H9 (cell line): ENCODE data around the gene FYCO1. TPM values are rescaled to one million over a fixed set of nuclear protein-coding genes. Genes with fewer than 3 reads are reported as not detected.

Experiments used
- DNase-seq: peaks from one replicate; pipeline ENCODE4 v3.0.0-alpha.2; 2017
- H2AFZ ChIP-seq: one replicate; pipeline ENCODE4 v1.6.1; 2013; ENCODE audit warnings: mild to moderate bottlenecking, low read length, control low read depth, moderate library complexity
- H2AK5ac ChIP-seq: 2 replicates; pipeline ENCODE4 v1.6.1; 2013; ENCODE audit warnings: low read length, control low read depth, mixed read lengths; ENCODE audit not compliant: insufficient read length
- H2BK120ac ChIP-seq: one replicate; pipeline ENCODE4 v1.6.1; 2013; ENCODE audit warnings: low read depth, mild to moderate bottlenecking, low read length, control low read depth, inconsistent platforms; ENCODE audit not compliant: poor library complexity, severe bottlenecking
- H2BK12ac ChIP-seq: 2 replicates; pipeline ENCODE4 v1.6.1; 2013; ENCODE audit warnings: low read length, control low read depth, mixed read lengths, low read depth; ENCODE audit not compliant: insufficient read length
- H2BK15ac ChIP-seq: 2 replicates; pipeline ENCODE4 v1.6.1; 2013; ENCODE audit warnings: low read depth, low read length, control low read depth
- H2BK20ac ChIP-seq: one replicate; pipeline ENCODE4 v1.6.1; 2013; ENCODE audit warnings: low read depth, mild to moderate bottlenecking, low read length, control low read depth, inconsistent platforms; ENCODE audit not compliant: poor library complexity, severe bottlenecking
- H2BK5ac ChIP-seq: 2 replicates; pipeline ENCODE4 v1.6.1; 2013; ENCODE audit warnings: low read length, control low read depth, mixed read lengths; ENCODE audit not compliant: insufficient read length
- H3K14ac ChIP-seq: 2 replicates; pipeline ENCODE4 v1.6.1; 2013; ENCODE audit warnings: low read length, control low read depth; ENCODE audit not compliant: insufficient read depth
- H3K18ac ChIP-seq: 2 replicates; pipeline ENCODE4 v1.6.1; 2013; ENCODE audit warnings: low read depth, mild to moderate bottlenecking, mixed read lengths, low read length, control low read depth; ENCODE audit not compliant: insufficient read length
- H3K23ac ChIP-seq: 2 replicates; pipeline ENCODE4 v1.6.1; 2013; ENCODE audit warnings: low read length, control low read depth, mixed read lengths, low read depth; ENCODE audit not compliant: insufficient read length
- H3K23me2 ChIP-seq: 2 replicates; pipeline ENCODE4 v1.6.1; 2013; ENCODE audit warnings: low read depth, mild to moderate bottlenecking, mixed read lengths, low read length, control low read depth; ENCODE audit not compliant: insufficient read length, poor library complexity, severe bottlenecking
- H3K27ac ChIP-seq: 2 replicates; pipeline ENCODE4 v1.5.1; 2013; ENCODE audit warnings: low read length, control low read depth, mixed read lengths, low read depth; ENCODE audit not compliant: insufficient read length
- H3K27me3 ChIP-seq: 2 replicates; pipeline ENCODE4 v1.6.1; 2013; ENCODE audit warnings: low read length, control low read depth, inconsistent platforms; ENCODE audit not compliant: insufficient read depth
- H3K4ac ChIP-seq: 2 replicates; pipeline ENCODE4 v1.6.1; 2013; ENCODE audit warnings: low read depth, mild to moderate bottlenecking, control low read depth, inconsistent platforms, low read length, moderate library complexity
- H3K4me1 ChIP-seq: 2 replicates; pipeline ENCODE4 v1.6.1; 2013; ENCODE audit warnings: low read length, control low read depth, inconsistent platforms; ENCODE audit not compliant: insufficient read depth
- H3K4me2 ChIP-seq: 2 replicates; pipeline ENCODE4 v1.6.1; 2013; ENCODE audit warnings: low read length, control low read depth, mixed read lengths; ENCODE audit not compliant: insufficient read length, insufficient read depth
- H3K56ac ChIP-seq: 2 replicates; pipeline ENCODE4 v1.6.1; 2013; ENCODE audit warnings: low read depth, mild to moderate bottlenecking, mixed read lengths, low read length, control low read depth; ENCODE audit not compliant: insufficient read length
- H3K79me1 ChIP-seq: 2 replicates; pipeline ENCODE4 v1.6.1; 2013; ENCODE audit warnings: low read depth, mild to moderate bottlenecking, moderate library complexity, low read length, control low read depth, inconsistent platforms; ENCODE audit not compliant: insufficient read depth, poor library complexity, severe bottlenecking
- H3K79me2 ChIP-seq: 2 replicates; pipeline ENCODE4 v1.6.1; 2013; ENCODE audit warnings: low read length, control low read depth, inconsistent platforms; ENCODE audit not compliant: insufficient read depth
- H3K9ac ChIP-seq: 2 replicates; pipeline ENCODE4 v1.6.1; 2013; ENCODE audit warnings: low read length, control low read depth, mixed read lengths; ENCODE audit not compliant: insufficient read length; ENCODE audit errors: extremely low read depth
- H3K9me3 ChIP-seq: one replicate; pipeline ENCODE4 v1.6.1; 2013; ENCODE audit warnings: low read depth, low read length, inconsistent platforms; ENCODE audit not compliant: control insufficient read depth
- H3T11ph ChIP-seq: one replicate; pipeline ENCODE4 v1.6.1; 2013; ENCODE audit warnings: mild to moderate bottlenecking, low read length, control low read depth, inconsistent platforms
- H4K20me1 ChIP-seq: one replicate; pipeline ENCODE4 v1.6.1; 2013; ENCODE audit not compliant: control insufficient read depth, insufficient read length, insufficient read depth
- H4K5ac ChIP-seq: 2 replicates; pipeline ENCODE4 v1.6.1; 2013; ENCODE audit warnings: low read depth, mild to moderate bottlenecking, mixed read lengths, low read length, control low read depth; ENCODE audit not compliant: insufficient read length
- H4K8ac ChIP-seq: replicated peaks from 2 replicates; pipeline ENCODE4 v1.6.1; 2013; ENCODE audit warnings: low read length, control low read depth, mixed read lengths, low read depth; ENCODE audit not compliant: insufficient read length
- H4K91ac ChIP-seq: 2 replicates; pipeline ENCODE4 v1.6.1; 2013; ENCODE audit warnings: low read depth, mild to moderate bottlenecking, moderate library complexity, mixed read lengths, low read length, control low read depth; ENCODE audit not compliant: insufficient read length
- H3K27ac Mint-ChIP-seq, 3 experiments: 2 replicates in 2 of 3; 3 replicates in 1 of 3; pipeline ENCODE4 v1.8.0; 2020 to 2021; ENCODE audit warnings: mixed read lengths in 3 of 3, mild to moderate bottlenecking in 1 of 3, moderate library complexity in 1 of 3
- H3K27me3 Mint-ChIP-seq: 2 replicates; pipeline ENCODE4 v1.8.0; 2021; ENCODE audit warnings: low read depth, mild to moderate bottlenecking, moderate library complexity, mixed read lengths
- H3K36me3 Mint-ChIP-seq, 3 experiments: 2 replicates in 2 of 3; 3 replicates in 1 of 3; pipeline ENCODE4 v1.8.0; 2020 to 2021; ENCODE audit warnings: low read depth in 3 of 3, mixed read lengths in 3 of 3; ENCODE audit not compliant: insufficient read depth in 1 of 3
- H3K4me1 Mint-ChIP-seq, 2 experiments: 2 replicates each; pipeline ENCODE4 v1.8.0; 2020; ENCODE audit warnings: mixed read lengths in 2 of 2
- H3K4me3 Mint-ChIP-seq, 2 experiments: 2 replicates in 1 of 2; 3 replicates in 1 of 2; pipeline ENCODE4 v1.8.0; 2020 to 2021; ENCODE audit warnings: mild to moderate bottlenecking in 2 of 2, mixed read lengths in 2 of 2, moderate library complexity in 1 of 2
- H3K9me3 Mint-ChIP-seq, 2 experiments: 2 replicates in 1 of 2; 3 replicates in 1 of 2; pipeline ENCODE4 v1.8.0; 2020; ENCODE audit warnings: mild to moderate bottlenecking in 2 of 2, mixed read lengths in 2 of 2, moderate library complexity in 1 of 2
- CTCF ChIP-seq: fragments of 200-600 bp; sonication (generic); conservative IDR thresholded peaks from 3 replicates; pipeline ENCODE4 v1.8.0; 2021; ENCODE audit warnings: antibody characterized with exemption, mild to moderate bottlenecking
- WGBS: extraction: QIAGEN DNeasy Blood & Tissue Kit; methylation state at CpG from one replicate; pipeline ENCODE4 v1.1.7; 2013; ENCODE audit warnings: missing lambda C conversion rate, low lambda C conversion rate, mixed read lengths; ENCODE audit not compliant: insufficient read length; ENCODE audit errors: extremely low coverage; 5-methylcytosine and 5-hydroxymethylcytosine counted together
- total RNA-seq: library from RNA; stranded (reverse); gene quantifications from 2 replicates; pipeline ENCODE4 v1.2.1, GENCODE V29; 2021

Gene FYCO1
- total RNA-seq, 1 experiment from 2014 or later, result 10.4 TPM

GRCh38 chr3:45986303-45986982, 9.2 kb downstream of the FYCO1 start:
- Histone ChIP-seq H2BK20ac (no peak overlapping the region), H3K23ac (no peak overlapping the region), H4K5ac (no peak overlapping the region), H3K56ac (no peak overlapping the region), H4K91ac (no peak overlapping the region), H3K79me1 (peaks cover 6% of the 10 kb centered on the region), H3K4me1 (peaks cover 2% of the 10 kb centered on the region; the same call in 1 of the 2 replicates), H4K8ac (peak overlapping the region; percentile 26), H3K79me2 (peaks cover 2% of the 10 kb centered on the region), H2AK5ac (no peak overlapping the region), H3T11ph (no peak overlapping the region), H4K20me1 (no peaks in the 10 kb centered on the region), H3K27me3 (no peaks in the 10 kb centered on the region), H3K9me3 (no peaks in the 10 kb centered on the region), H2BK15ac (no peak overlapping the region), H2BK5ac (no peak overlapping the region), H3K18ac (no peak overlapping the region), H2BK120ac (no peak overlapping the region), H3K4ac (no peak overlapping the region), H2AFZ (no peak overlapping the region), H2BK12ac (no peak overlapping the region), H3K23me2 (no peaks in the 10 kb centered on the region), H3K4me2 (no peak overlapping the region), H3K9ac (no peak overlapping the region), H3K27ac (no peak overlapping the region), H3K14ac (no peak overlapping the region)
- peaks cover 3 to 35% (median 22%) of the 10 kb centered on the region in 3 experiments for H3K36me3 Mint-ChIP-seq
- no peak for DNase-seq
- H3K9me3 Mint-ChIP-seq, result no peaks in the 10 kb centered on the region
- no CpG with 5 or more reads among the region's 5 CpGs for whole genome bisulfite sequencing
- H3K4me3 Mint-ChIP-seq, result no peak overlapping the region
- TF ChIP-seq CTCF, result no peak
- no peaks in the 10 kb centered on the region for H3K27me3 Mint-ChIP-seq
- H3K27ac Mint-ChIP-seq, result peak overlapping the region in 2 of 3 experiments; percentile 50 to 90; a peak in 3 of 7 replicates
- H3K4me1 Mint-ChIP-seq, result peaks cover 10 to 13% of the 10 kb centered on the region in 2 experiments
